HEK293 (cell line): Measurements from ENCODE around the gene TMEM272.

Experiments used
- CTCF ChIP-seq: fragments of 450-650 bp; formaldehyde crosslinking; IDR thresholded peaks from 2 replicates; pipeline ENCODE4 v1.5.1; 2016; ENCODE audit warnings: missing biosample characterization, missing genetic modification characterization
- PATZ1 ChIP-seq: fragments of 450-650 bp; formaldehyde crosslinking; IDR thresholded peaks from 2 replicates; pipeline ENCODE4 v1.5.1; 2016; ENCODE audit warnings: missing biosample characterization, missing genetic modification characterization
- SETDB1 ChIP-seq: IDR thresholded peaks from one replicate; pipeline ENCODE4 v1.6.1; 2017; ENCODE audit warnings: mild to moderate bottlenecking, low read length, moderate library complexity, mixed read lengths; ENCODE audit not compliant: insufficient read length
- ZNF24 ChIP-seq: fragments of 450-650 bp; formaldehyde crosslinking; IDR thresholded peaks from 2 replicates; pipeline ENCODE4 v1.5.1; 2016; ENCODE audit warnings: missing biosample characterization, missing genetic modification characterization

DNA sequence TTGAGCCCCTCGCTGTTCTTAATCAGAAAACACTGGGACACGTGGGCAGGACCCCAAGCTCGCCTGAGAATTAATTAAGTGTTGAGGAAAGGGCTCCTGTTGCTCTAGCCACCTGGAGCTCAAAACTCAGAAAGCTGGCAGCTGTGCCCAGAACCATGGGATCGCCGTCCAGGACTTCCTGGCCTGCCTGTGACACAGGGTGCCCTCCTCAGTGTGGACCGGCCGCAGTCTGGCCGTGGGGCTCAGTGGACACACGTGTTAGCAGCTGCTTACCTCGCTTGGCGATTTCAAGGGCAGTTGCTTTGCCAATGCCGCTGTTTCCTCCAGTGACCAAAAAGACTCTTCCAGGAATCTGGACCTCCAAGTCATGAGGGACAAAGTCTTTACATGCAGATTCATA is 45.7 kb downstream of the TMEM272 start:
- TF ChIP-seq CTCF (tag by site-specific recombination) (no peak), PATZ1 (no peak), ZNF24 (tag by site-specific recombination) (no peak), SETDB1 (no peak)
